Stimulated activated naive CD8-positive, alpha-beta T cell treated with anti-CD3 and anti-CD28 coated beads, Interleukin-15, amount 100 ng/mL, for 72 hours (primary cell): ENCODE data around the gene MIPEP.
"Not testable (repeated sequence)": the region's sequence is repeated elsewhere in the genome, so short reads cannot be mapped to it uniquely, and the experiment has no call there.

Source experiments
- ATAC-seq: fragments of 150-1000 bp; cut with Tn5 transposase; 2 replicates; pipeline ENCODE4 v1.10.0; 2021; ENCODE audit warnings: mild to moderate bottlenecking, moderate library complexity
- DNase-seq, 2 donors: peaks; one replicate each; pipeline ENCODE4 v3.0.0; 2021 to 2022
- H3K27ac Mint-ChIP-seq, 2 donors: one replicate each; pipeline ENCODE4 v1.8.0; 2022; ENCODE audit warnings: mild to moderate bottlenecking in 2 of 2, mixed read lengths in 2 of 2, moderate library complexity in 2 of 2
- H3K27me3 Mint-ChIP-seq: one replicate; pipeline ENCODE4 v1.8.0; 2022; ENCODE audit warnings: mixed read lengths
- H3K4me1 Mint-ChIP-seq: one replicate; pipeline ENCODE4 v1.8.0; 2022; ENCODE audit warnings: mild to moderate bottlenecking, mixed read lengths
- H3K4me3 Mint-ChIP-seq, 2 donors: one replicate each; pipeline ENCODE4 v1.8.0; 2022; ENCODE audit warnings: mild to moderate bottlenecking in 2 of 2, mixed read lengths in 2 of 2, moderate library complexity in 1 of 2
- H3K9me3 Mint-ChIP-seq, 2 donors: one replicate each; pipeline ENCODE4 v1.8.0; 2022; ENCODE audit warnings: mixed read lengths in 2 of 2

MIPEP gene

DNA sequence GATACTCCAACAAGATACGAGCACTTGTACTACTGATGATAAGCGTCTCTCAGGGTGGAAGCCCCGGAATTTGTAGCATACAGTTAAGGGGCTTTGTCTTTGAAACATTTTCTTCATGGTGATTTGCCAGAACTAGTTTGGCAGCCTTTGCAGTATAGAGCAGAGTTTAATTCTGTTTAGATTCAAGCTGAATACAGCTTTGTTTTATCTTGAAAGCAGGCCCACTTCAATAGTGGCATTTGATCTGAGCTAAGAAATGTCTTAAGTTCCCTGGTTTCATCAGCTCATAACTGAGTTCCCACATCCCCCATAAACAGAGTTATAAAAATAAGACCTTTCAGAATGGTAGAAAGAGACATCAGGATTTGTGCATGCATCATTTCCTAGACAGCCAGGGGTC, 125.9 kb downstream of the MIPEP start:
- Mint-ChIP-seq H3K4me1 (no peaks in the 10 kb centered on the region), H3K27me3 (no peaks in the 10 kb centered on the region), H3K27ac (peak overlapping the region in 1 of 2 donors; percentile 47), H3K9me3 (no peaks in the 10 kb centered on the region), H3K4me3 (no peak overlapping the region)
- DNase-seq (no peak), ATAC-seq (no peak)

DNA sequence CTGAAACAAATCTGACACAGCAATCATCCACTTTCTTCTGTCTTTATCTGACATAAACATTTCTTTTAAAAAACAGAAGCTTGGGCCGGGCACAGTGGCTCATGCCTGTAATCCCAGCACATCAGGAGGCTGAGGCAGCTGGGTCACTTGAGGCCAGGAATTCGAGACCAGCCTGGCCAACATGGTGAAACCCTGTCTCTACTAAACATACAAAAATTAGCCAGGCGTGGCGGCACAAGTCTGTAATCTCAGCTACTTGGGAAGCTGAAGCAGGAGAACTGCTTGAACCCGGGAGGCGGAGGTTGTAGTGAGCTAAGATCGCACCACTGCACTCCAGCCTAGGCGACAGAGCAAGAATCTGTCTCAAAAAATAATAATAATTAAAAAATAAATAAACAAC, 127.4 kb downstream of the MIPEP start:
- H3K27ac Mint-ChIP-seq, H3K4me1 Mint-ChIP-seq, H3K9me3 Mint-ChIP-seq, H3K4me3 Mint-ChIP-seq, H3K27me3 Mint-ChIP-seq, ATAC-seq, DNase-seq: not testable (repeated sequence)

GRCh38 chr13:23760000-23760399, 129.2 kb downstream of the MIPEP start:
- ATAC-seq: no peak
- H3K9me3 Mint-ChIP-seq: no peaks in the 10 kb centered on the region
- no peaks in the 10 kb centered on the region for H3K27me3 Mint-ChIP-seq
- no peak overlapping the region for H3K27ac Mint-ChIP-seq
- H3K4me3 Mint-ChIP-seq: no peak overlapping the region
- no peak for DNase-seq
- no peaks in the 10 kb centered on the region for H3K4me1 Mint-ChIP-seq

DNA sequence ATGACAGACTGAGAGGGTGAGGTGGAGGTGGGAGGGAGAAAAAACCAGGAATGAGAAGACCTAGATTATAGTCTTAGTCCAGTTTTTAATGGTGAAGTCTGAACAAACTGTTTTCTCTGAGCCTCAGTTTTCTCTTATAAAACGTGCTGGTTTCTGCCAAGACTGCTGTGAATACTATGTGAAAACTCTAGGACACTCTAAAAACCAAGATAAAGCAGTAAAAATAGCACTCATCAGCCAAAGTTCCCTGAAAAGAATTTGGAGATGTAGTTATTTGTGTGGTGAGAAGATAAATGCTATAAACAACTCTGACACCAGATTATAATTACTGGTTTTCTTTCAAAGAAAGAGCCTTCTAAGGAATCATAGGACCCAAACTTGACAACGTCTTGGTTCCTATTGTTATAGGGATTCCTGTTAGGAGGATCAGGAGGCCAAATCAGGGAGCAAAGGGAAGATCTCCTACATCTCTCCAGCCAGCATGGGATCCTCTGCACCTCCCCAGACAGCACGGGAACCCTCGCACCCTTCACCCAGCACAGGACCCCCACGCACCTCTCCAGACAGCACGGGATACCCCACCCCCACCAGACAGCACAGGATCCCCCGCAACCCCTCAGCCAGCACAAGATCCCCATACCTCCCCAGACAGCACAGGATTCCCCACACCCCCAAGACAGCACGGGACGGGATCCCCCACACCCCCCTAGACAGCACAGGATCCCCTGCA, 130.2 kb downstream of the MIPEP start:
- ATAC-seq (peak; percentile 46), DNase-seq (no peak)
- H3K27ac Mint-ChIP-seq: peak overlapping the region; percentile 41 to 71
- H3K4me3 Mint-ChIP-seq: no peak overlapping the region
- no peaks in the 10 kb centered on the region for H3K9me3 Mint-ChIP-seq
- H3K27me3 Mint-ChIP-seq: no peaks in the 10 kb centered on the region
- H3K4me1 Mint-ChIP-seq: no peaks in the 10 kb centered on the region

GRCh38 chr13:23754997-23755396, 134.2 kb downstream of the MIPEP start:
- peaks cover 14% of the 10 kb centered on the region for H3K4me1 Mint-ChIP-seq
- H3K9me3 Mint-ChIP-seq: no peaks in the 10 kb centered on the region
- no peak overlapping the region for H3K4me3 Mint-ChIP-seq
- H3K27me3 Mint-ChIP-seq: no peaks in the 10 kb centered on the region
- DNase-seq: no peak
- no peak overlapping the region for H3K27ac Mint-ChIP-seq
- no peak for ATAC-seq

DNA sequence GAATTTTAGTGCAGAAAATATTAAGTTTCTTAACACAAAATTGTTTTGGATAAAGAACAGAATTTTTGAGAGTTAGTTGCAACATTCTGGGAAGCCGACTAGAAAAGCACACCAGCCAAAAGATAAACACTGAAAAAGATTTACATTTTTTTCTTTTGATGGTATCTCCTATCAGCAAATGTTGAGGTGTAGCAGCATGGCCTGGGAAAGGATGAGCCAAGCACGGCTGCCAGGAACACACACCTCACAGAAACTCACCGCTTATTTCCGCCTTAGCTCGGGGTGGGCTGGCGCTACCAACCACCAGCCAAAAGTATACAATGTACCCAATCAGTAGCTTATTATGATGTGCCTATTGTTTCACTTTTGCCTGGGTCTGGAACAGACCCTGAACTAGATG, 134.7 kb downstream of the MIPEP start:
- no peak for DNase-seq
- Mint-ChIP-seq H3K9me3 (no peaks in the 10 kb centered on the region), H3K27me3 (no peaks in the 10 kb centered on the region), H3K4me1 (peaks cover 14% of the 10 kb centered on the region), H3K27ac (no peak overlapping the region), H3K4me3 (no peak overlapping the region)
- no peak for ATAC-seq

DNA sequence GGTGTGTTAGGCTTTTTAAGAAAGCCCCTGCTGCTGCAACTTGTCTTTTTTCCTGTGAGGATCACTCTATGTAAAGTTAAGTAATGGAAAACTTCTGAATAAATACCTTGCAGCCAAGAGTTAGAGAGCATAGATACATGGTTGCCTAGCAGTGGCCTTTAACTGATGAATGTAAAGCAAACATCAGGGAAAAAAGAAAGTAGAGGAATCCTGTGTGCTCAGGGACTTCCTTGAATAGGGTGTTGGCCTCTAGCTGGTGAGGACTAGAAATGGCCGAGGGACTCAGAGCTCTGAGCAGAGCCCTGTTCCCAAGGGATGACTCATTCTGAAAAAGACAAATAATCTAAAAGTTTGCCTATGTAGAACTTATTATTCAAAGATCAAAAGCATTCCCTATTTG, 135.7 kb downstream of the MIPEP start:
- Mint-ChIP-seq H3K9me3 (no peaks in the 10 kb centered on the region), H3K27ac (no peak overlapping the region), H3K4me3 (no peak overlapping the region), H3K27me3 (no peaks in the 10 kb centered on the region), H3K4me1 (peaks cover 14% of the 10 kb centered on the region)
- no peak for DNase-seq
- ATAC-seq: no peak

- H3K4me1 Mint-ChIP-seq: peaks cover 14% of the 10 kb centered on the region
- peak overlapping the region in 1 of 2 donors; percentile 22 for H3K4me3 Mint-ChIP-seq
- H3K9me3 Mint-ChIP-seq: no peaks in the 10 kb centered on the region
- peak overlapping the region in 1 of 2 donors; percentile 69 for H3K27ac Mint-ChIP-seq
- no peaks in the 10 kb centered on the region for H3K27me3 Mint-ChIP-seq
- DNase-seq (no peak), ATAC-seq (peak; percentile 88)
These were observed 136.8 kb downstream of the MIPEP start for GRCh38 chr13:23752111-23753001.

DNA sequence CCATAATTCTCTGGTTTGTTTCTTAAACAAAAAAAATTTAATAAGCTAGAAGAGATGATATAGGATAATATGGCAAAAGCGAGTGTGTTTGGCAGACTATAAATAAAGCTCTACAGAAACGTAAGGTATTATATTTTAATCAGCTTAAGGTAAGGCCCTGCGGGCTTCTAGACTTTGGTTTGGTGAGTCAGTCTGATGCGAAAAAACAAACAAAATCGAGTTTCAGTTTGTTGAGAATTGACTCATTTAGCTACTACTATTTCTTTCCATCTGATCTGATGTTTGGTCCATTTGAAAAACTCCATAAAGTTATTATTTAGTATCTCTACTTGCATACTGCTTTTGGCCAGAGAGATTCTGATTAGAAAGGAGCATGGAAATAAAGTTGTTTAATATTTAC, 138.0 kb downstream of the MIPEP start:
- peak; percentile 74 for ATAC-seq
- H3K27ac Mint-ChIP-seq: peak overlapping the region; percentile 29 to 80
- H3K4me1 Mint-ChIP-seq: peaks cover 14% of the 10 kb centered on the region
- peak overlapping the region in 1 of 2 donors; percentile 45 for H3K4me3 Mint-ChIP-seq
- H3K27me3 Mint-ChIP-seq: no peaks in the 10 kb centered on the region
- H3K9me3 Mint-ChIP-seq: no peaks in the 10 kb centered on the region
- no peak for DNase-seq

GRCh38 chr13:23750383-23751121, 138.6 kb downstream of the MIPEP start:
- no peaks in the 10 kb centered on the region for H3K9me3 Mint-ChIP-seq
- H3K27ac Mint-ChIP-seq: peak overlapping the region in 1 of 2 donors; percentile 80
- peak; percentile 45 for ATAC-seq
- H3K4me3 Mint-ChIP-seq: no peak overlapping the region
- no peak for DNase-seq
- H3K27me3 Mint-ChIP-seq: no peaks in the 10 kb centered on the region
- H3K4me1 Mint-ChIP-seq: peaks cover 14% of the 10 kb centered on the region

GRCh38 chr13:23749288-23749873, 139.8 kb downstream of the MIPEP start:
- Mint-ChIP-seq H3K4me3 (no peak overlapping the region), H3K27me3 (no peaks in the 10 kb centered on the region), H3K9me3 (no peaks in the 10 kb centered on the region), H3K27ac (no peak overlapping the region), H3K4me1 (peaks cover 19% of the 10 kb centered on the region)
- no peak for ATAC-seq
- no peak for DNase-seq

- no peak for ATAC-seq
- H3K27me3 Mint-ChIP-seq: no peaks in the 10 kb centered on the region
- no peaks in the 10 kb centered on the region for H3K9me3 Mint-ChIP-seq
- DNase-seq: no peak
- no peak overlapping the region for H3K4me3 Mint-ChIP-seq
- peaks cover 24% of the 10 kb centered on the region for H3K4me1 Mint-ChIP-seq
- no peak overlapping the region for H3K27ac Mint-ChIP-seq
These were observed 140.8 kb downstream of the MIPEP start for GRCh38 chr13:23748109-23748990.

GRCh38 chr13:23746141-23746540, 143.1 kb downstream of the MIPEP start:
- not testable (repeated sequence) for H3K9me3 Mint-ChIP-seq, H3K4me3 Mint-ChIP-seq
- peaks cover 24% of the 10 kb centered on the region for H3K4me1 Mint-ChIP-seq

GRCh38 chr13:23744315-23744714, 144.9 kb downstream of the MIPEP start:
- DNase-seq (no peak), ATAC-seq (no peak)
- H3K4me3 Mint-ChIP-seq: no peak overlapping the region
- peaks cover 24% of the 10 kb centered on the region for H3K4me1 Mint-ChIP-seq
- no peaks in the 10 kb centered on the region for H3K27me3 Mint-ChIP-seq
- no peak overlapping the region for H3K27ac Mint-ChIP-seq
- H3K9me3 Mint-ChIP-seq: no peaks in the 10 kb centered on the region

More at GRCh38 chr13:23746141-23746540, 143.1 kb downstream of the MIPEP start:
- not testable (repeated sequence) for ATAC-seq, H3K27me3 Mint-ChIP-seq, H3K27ac Mint-ChIP-seq, DNase-seq
